ENCODE measurements around the gene KRT14. TPM values are rescaled to one million over a fixed set of nuclear protein-coding genes. Genes with fewer than 3 reads are reported as not detected.

Gene KRT14
- total RNA-seq, 2 experiments from 2014 or later, result not detected

Other genes with a start within 250 kb of the KRT14 start
- not detected for gene KRT33A, start 236.1 kb downstream of the KRT14 start, total RNA-seq
- gene KRT33B, start 217.1 kb downstream of the KRT14 start, total RNA-seq, result not detected
- not detected for gene KRT34, start 204.6 kb downstream of the KRT14 start, total RNA-seq
- not detected for gene KRT31, start 189.3 kb downstream of the KRT14 start, total RNA-seq
- not detected for gene KRT37, start 162.3 kb downstream of the KRT14 start, total RNA-seq
- not detected for gene KRT38, start 145.9 kb downstream of the KRT14 start, total RNA-seq
- not detected for gene KRT32, start 119.5 kb downstream of the KRT14 start, total RNA-seq
- gene KRT35, start 105.7 kb downstream of the KRT14 start, total RNA-seq, result not detected
- not detected for gene KRT36, start 97.0 kb downstream of the KRT14 start, total RNA-seq
- not detected for gene KRT13, start 81.3 kb downstream of the KRT14 start, total RNA-seq
- gene KRT15, start 68.0 kb downstream of the KRT14 start, total RNA-seq, result not detected
- not detected for gene KRT19, start 58.6 kb downstream of the KRT14 start, total RNA-seq
- gene KRT9, start 14.8 kb downstream of the KRT14 start, total RNA-seq, result not detected
- gene KRT16, start 25.9 kb upstream of the KRT14 start, total RNA-seq, result not detected
- gene KRT17, start 37.7 kb upstream of the KRT14 start, total RNA-seq, result under 1 TPM in 1 of 2 experiments, not detected in 1; 0.80 TPM
- 100 to 1,000 TPM; 593 to 900 TPM for gene EIF1, start 102.0 kb upstream of the KRT14 start, total RNA-seq
- not detected for gene GAST, start 125.4 kb upstream of the KRT14 start, total RNA-seq
- under 1 TPM; 0.15 to 0.19 TPM for gene HAP1, start 147.7 kb upstream of the KRT14 start, total RNA-seq
- gene JUP, start 199.8 kb upstream of the KRT14 start, total RNA-seq, result 1 to 10 TPM; 2.3 TPM
- gene P3H4, start 225.1 kb upstream of the KRT14 start, total RNA-seq, result 1 to 10 TPM; 2.1 to 3.0 TPM
- gene FKBP10, start 226.1 kb upstream of the KRT14 start, total RNA-seq, result 1 to 10 TPM; 1.3 TPM
- 10 to 100 TPM; 28.2 to 35.0 TPM for gene NT5C3B, start 249.3 kb upstream of the KRT14 start, total RNA-seq